Ovary (tissue), 3 donors: ENCODE results near the gene ACCS.

Source experiments
- EP300 ChIP-seq: sonication (generic); formaldehyde crosslinking; IDR thresholded peaks from one replicate; pipeline ENCODE4 v1.6.1; 2017; ENCODE audit warnings: antibody characterized with exemption
- POLR2A ChIP-seq: fragments of 450-650 bp; IDR thresholded peaks from one replicate; pipeline ENCODE4 v1.6.1; 2017; ENCODE audit warnings: antibody characterized with exemption, mild to moderate bottlenecking, moderate library complexity
- TF ChIP-seq, protein P1 (sequence below), 3 donors: fragments of 450-650 bp in 2 of 3; fragments of 200-600 bp in 1 of 3; IDR thresholded peaks; one replicate each; pipeline versions ENCODE4 v1.5.1 to v1.8.0; 2016 to 2022; ENCODE audit warnings: antibody characterized with exemption in 3 of 3, mild to moderate bottlenecking in 1 of 3
- donor health status: DM: no; HTN: no; CAD: no.

DNA sequence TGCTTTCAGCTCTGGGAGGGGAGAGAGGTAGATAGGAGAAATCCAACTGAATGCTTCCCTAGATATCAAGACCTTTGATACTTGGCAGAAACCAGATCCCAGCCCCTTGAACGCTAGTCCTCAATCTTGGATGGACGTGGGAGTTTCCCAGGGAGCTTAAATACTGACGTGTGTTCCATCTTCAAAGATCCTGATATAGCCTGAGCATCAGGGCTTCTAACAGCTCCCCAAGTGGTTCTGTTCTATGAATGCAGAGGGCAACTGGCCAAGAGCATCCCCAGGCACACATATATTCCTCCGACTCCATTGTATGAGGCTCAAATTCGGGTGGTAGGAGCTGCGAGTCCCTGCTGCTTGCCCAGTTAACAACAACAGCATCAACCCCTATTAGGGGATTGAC lies 8.7 kb upstream of the ACCS start:
- TF ChIP-seq, protein P1, sequence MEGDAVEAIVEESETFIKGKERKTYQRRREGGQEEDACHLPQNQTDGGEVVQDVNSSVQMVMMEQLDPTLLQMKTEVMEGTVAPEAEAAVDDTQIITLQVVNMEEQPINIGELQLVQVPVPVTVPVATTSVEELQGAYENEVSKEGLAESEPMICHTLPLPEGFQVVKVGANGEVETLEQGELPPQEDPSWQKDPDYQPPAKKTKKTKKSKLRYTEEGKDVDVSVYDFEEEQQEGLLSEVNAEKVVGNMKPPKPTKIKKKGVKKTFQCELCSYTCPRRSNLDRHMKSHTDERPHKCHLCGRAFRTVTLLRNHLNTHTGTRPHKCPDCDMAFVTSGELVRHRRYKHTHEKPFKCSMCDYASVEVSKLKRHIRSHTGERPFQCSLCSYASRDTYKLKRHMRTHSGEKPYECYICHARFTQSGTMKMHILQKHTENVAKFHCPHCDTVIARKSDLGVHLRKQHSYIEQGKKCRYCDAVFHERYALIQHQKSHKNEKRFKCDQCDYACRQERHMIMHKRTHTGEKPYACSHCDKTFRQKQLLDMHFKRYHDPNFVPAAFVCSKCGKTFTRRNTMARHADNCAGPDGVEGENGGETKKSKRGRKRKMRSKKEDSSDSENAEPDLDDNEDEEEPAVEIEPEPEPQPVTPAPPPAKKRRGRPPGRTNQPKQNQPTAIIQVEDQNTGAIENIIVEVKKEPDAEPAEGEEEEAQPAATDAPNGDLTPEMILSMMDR (IDR thresholded peaks at IDR 0.05), result no peak
- TF ChIP-seq POLR2A (no peak), EP300 (no peak)
